ENCODE data around the gene RPS23.
"Not testable (repeated sequence)": the region's sequence is repeated elsewhere in the genome, so short reads cannot be mapped to it uniquely, and the experiment has no call there.

RPS23 gene

DNA sequence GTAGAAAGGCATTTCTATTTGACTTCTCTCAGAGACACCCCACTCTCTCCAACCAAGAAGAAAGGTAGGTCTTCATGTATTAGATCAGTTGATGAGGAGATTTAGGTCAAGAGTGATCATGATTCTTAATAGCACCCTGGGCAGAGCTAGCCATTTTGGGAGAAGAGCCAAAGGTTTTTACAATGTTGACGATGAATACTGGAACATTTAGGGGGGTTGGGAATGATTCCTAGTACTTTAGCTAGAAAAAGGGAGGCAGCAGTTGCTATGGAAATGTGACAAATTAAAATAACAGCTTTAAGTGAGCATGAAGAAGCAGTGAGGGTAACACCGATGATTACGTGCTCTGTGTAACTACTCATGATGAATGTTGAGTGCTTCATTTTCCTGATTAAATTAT lies 9.5 kb upstream of the RPS23 start:
- DNase-seq, result no peak

GRCh38 chr5:82285206-82285605 lies 7.1 kb upstream of the RPS23 start:
- no peak for DNase-seq

DNA sequence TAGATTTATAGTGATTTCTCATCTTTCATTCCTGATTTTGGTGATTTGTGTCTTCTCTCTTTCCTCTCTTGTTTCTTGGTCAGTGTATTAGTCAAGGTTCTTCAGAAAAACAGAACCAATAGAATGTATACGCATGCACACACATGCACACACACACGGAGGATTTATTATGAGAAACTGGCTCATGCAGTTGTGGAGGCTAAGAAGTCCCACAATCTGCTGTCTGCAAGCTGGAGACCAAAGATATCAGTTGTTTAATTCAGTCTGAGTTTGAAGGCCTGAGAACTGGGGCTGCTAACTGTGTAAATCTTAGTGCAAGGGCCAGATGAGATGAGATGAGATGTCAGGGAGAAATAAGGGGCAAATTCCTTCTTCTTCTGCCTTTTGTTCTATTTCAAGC lies 5.7 kb upstream of the RPS23 start:
- no peak for DNase-seq

GRCh38 chr5:82278711-82279370 lies 687 bp upstream of the RPS23 start:
- DNase-seq, result no peak

- DNase-seq, result no peak
Observed at GRCh38 chr5:82277613-82277986, 554 bp downstream of the RPS23 start.

DNA sequence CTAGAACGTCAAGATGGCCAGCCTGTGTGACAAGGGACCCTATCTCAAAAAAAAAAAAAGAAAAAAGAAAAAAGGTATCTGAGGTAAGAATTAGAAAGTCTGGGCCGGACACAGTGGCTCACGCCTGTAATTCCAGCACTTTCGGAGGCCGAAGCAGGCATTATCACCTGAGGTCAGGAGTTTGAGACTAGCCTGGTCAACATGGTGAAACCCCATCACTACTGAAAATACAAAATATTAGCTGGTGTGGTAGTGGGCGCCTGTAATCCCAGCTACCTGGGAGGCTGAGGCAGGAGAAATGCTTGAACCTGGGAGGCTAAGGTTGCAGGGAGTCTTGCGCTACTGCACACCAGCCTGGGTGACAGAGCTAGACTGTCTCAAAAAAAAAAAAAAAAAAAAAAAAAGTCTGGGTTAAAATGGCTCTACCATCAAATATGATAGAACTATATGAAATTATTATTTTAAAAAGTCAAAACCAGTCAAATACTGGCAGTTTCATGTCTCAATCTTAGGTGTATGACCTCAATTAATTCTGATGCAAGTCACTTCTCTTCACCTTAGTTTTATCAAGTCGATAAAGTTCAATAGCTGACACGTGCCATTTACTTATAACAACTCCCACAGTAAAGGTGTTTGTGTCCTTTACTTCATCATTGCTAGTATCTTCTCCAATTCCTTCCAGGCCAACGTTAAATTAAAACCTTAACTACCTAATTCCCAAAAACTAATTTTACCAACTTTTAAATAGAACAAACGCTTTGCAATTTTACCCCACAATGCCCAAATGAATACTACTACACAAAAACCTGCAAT lies 1.1 kb downstream of the RPS23 start:
- DNase-seq, result no peak

GRCh38 chr5:82275216-82275664 lies 2.9 kb downstream of the RPS23 start:
- DNase-seq, result no peak

DNA sequence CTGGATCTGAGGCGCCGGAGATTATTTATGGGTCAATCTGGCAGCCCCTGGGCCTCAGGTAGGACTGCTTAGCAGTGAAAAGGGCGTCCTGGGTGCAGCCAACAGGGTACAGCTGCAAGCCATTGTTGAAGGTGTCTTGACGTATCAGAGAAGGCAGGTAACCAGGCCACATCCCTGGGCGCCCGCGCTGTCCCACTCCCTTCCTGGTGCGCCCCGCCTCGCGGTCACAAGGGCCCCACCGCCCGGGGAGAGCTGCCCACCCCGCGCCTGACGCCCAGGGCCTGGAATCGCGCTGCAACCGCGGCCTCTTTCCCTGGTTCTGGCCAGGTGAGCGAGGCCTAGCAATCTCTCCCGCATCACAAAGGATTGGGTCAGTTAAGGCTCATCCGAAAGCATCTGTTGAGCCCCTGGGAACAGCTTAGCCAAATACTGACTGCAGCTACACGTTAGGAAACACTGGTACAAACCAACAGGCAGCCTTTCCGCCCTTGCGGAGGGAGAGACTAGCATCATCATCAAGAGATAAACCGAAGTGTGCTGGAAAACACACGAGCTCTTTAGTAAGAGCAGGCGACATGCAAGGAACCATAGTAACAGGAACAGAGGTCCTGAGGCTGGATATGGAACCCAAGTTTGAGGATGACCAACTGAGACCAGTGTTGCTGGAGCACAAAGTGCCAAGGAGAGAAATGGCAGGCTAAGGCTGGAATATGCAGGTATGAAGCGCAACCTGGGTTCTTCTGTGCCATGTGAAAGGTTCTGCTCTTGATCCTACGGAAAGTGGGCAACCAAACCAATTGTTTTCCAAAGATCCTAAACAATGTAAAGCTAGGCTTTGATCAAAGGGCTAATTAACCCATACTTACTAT lies 3.6 kb downstream of the RPS23 start:
- DNase-seq, result no peak

GRCh38 chr5:82273426-82273825 lies 4.7 kb downstream of the RPS23 start:
- not testable (repeated sequence) for DNase-seq

DNA sequence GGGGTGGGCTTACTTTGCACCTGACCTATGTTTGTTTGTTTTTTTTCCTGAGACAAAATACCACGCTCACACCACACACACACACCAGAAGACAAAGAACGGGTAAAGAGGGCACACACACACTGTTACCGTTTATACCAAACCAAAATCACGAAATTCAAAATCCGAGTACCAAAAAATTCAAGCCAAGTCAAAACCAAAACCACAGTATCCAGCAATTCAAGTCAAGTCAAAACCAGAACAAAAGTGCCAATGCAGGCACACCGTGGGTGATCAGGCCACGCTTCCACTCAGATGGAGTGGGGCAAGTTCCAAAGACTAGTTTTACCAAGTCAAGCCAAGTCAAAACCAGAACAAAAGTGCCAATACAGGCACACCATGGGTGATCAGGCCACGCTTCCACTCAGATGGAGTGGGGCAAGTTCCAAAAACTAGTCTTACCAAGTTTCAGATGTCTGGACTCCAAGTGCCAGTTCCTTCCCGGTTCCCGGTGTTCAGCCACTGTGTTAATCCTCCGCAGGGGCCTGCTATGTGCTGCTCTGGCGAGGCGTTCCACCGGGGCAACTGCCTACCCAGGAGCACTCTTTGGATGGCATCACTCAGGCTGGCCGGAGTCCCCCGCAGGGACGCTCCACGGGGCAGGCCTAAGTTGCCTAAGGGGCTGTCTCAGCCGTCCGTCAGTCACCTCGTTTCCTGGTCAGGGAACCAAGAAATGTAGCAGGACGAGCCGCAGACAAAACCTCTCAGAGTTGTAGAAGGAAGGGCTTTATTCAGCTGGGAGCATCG lies 5.4 kb downstream of the RPS23 start:
- not testable (repeated sequence) for DNase-seq

DNA sequence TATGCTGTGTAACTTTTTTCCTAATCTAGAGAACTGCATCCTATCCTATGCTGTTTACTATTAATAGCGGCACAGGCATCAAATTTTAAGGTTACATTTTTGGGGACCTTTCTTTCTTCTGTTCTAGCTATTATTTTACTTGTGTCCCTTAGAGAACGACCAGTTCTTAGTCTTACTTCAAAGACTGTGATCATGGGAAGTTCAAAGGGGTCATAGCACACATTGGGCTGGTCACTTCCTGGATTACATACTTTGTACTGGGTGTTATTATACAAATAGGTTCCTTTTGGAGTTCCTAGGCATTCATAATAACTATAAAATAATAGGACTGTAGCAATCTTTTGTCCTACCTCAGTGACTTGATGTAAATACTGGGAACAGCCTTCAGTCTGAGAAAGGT lies 8.8 kb downstream of the RPS23 start:
- DNase-seq, result not testable (repeated sequence)

- not testable (repeated sequence) for DNase-seq
Observed at GRCh38 chr5:82267297-82267933, 10.7 kb downstream of the RPS23 start.

DNA sequence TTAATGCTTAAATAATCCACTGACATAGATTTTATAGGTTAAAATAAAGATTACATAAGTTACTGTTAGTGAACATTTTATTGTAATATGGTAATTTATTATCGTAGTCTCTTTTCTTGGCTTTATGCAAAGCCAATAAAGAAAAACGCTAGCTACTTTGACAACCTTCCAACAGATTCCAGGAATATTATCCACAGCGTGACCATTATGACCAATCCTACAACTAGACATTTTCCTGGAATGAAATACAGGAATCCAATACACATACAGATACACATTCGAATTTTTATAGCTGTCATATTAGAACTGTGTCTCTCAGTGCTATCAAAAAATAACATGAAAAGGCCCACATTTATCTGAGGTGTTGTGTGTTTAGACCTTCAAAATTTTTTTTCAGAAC lies 13.1 kb downstream of the RPS23 start:
- no peak for DNase-seq

- DNase-seq, result no peak
Observed at GRCh38 chr5:82259172-82259800, 18.9 kb downstream of the RPS23 start.

GRCh38 chr5:82257729-82258128 lies 20.4 kb downstream of the RPS23 start:
- no peak for DNase-seq

- DNase-seq, result no peak
Observed at GRCh38 chr5:82257247-82257646, 20.9 kb downstream of the RPS23 start.

DNA sequence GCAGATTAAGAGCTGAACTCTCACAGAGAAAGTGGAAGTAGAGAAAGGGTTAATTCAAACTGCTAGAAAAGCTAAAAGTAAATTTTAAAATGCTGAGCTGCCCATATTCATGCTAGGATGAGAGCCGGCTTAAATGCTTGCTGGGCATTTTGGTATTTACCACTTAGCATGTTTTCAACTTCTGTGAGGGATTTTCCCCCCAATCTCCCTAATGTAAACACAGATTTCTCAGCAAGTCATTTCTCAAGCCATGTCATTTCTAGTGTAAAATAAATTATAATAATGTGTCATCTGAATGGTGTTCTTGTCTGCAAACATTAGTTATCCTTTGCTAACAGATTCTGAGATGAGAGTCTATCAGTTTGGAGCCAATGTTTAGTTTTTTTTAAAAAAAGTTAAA lies 22.3 kb downstream of the RPS23 start:
- no peak for DNase-seq

GRCh38 chr5:82252744-82253143 lies 25.4 kb downstream of the RPS23 start:
- no peak for DNase-seq

DNA sequence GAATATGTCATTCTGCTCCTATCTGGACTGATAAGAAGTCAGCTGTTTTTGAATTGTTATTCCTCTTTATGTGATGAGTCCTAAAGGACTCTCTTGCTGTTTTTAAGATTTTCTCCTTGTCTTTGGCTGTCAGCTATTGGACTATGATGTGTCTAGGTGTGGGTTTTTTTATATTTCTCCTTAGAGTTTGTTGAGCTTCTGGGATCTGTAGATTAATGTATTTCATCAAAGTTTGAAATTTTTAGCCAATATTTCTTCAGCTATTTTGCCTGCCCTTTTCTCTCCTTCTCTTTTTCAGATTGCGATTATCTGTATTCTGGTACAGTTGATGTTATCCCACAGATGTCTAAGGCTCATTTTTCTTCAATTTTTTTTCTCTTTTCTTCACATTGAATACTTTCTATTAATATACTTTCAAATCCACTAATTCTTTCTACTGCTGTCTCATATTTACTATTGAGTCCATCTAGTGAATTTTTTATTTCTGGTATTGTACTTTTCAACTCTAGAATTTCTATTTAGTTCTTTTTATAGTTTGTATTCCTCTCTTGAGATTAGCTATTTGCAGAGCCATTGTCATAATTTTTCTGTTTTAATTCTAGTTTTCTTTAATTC lies 31.1 kb downstream of the RPS23 start:
- DNase-seq, result no peak

DNA sequence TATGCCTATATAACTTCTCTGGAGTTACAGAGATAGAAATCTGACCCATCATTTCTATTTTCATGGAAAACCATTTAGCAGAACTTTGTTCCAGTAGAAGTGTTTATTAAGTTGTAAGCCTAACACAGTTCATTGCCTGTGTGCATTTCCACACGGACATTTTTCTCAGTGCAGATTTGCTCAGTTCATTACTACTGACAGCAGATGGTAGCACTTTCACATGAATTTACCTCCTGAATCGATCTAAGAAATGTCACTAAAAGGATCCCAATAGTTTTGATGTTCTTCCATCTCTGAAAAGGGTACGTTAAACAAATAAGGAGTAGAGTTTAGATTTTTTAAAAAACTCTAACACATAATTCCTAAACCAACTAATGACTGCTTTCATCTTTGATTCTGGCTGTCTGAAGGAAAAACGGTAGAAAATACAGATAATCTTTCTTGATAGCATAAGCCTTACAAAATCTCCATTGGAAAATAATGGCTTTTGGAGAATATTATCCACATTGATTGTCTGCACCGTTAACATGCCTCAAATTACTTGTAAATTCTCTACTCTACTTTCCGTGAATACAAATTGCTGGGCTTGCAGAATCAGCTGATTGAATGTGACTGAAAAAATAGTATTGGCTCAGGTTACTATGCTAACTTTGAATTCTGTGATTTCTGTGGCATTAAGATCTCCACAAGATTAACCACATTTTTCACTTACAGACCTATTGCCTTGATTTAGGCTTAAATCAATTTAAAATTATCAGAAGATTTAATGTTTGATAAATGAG lies 33.1 kb downstream of the RPS23 start:
- no peak for DNase-seq

All from activated gamma-delta T cell treated with Interleukin-2 at 50 U/mL for 16 hours (primary cell).